Keratinocyte (primary cell): Measurements from ENCODE around the gene CCDC180.

Experiments used
- CTCF ChIP-seq, 3 experiments: IDR thresholded peaks in 1 of 3; conservative IDR thresholded peaks in 1 of 3; optimal IDR thresholded peaks in 1 of 3; 2 replicates in 2 of 3; 3 replicates in 1 of 3; pipeline versions ENCODE3 to v1.5.1; 2011; ENCODE audit warnings: low read length in 3 of 3, mild to moderate bottlenecking in 3 of 3, moderate library complexity in 2 of 3, control low read depth in 1 of 3, inconsistent platforms in 1 of 3; ENCODE audit not compliant: insufficient read depth in 2 of 3; ENCODE audit errors: extremely low read depth in 1 of 3
- EZH2 ChIP-seq: IDR thresholded peaks from one replicate; pipeline ENCODE4 v1.6.1; 2012; ENCODE audit warnings: inconsistent platforms, mild to moderate bottlenecking, low read length, moderate library complexity

GRCh38 chr9:97316904-97317303, 9.4 kb downstream of the CCDC180 start:
- TF ChIP-seq CTCF (optimal IDR thresholded peaks at IDR 0.05 in 1 of 3, IDR thresholded peaks at IDR 0.05 in 1 of 3, conservative IDR thresholded peaks at IDR 0.05 in 1 of 3; ENCODE audit: extremely low read depth in 1 of 3, insufficient read depth in 2 of 3, low read length in 3 of 3): no peak
- TF ChIP-seq EZH2: no peak
